ENCODE data around the gene TMEM88. TPM values are rescaled to one million over a fixed set of nuclear protein-coding genes. Genes with fewer than 3 reads are reported as not detected.

The TMEM88 gene
- total and polyA plus RNA-seq, 2 of the 13 experiments (the other 11 are each of a cell fraction or from before 2014, with no cell fraction given): 0.31 to 0.66 TPM

DNA sequence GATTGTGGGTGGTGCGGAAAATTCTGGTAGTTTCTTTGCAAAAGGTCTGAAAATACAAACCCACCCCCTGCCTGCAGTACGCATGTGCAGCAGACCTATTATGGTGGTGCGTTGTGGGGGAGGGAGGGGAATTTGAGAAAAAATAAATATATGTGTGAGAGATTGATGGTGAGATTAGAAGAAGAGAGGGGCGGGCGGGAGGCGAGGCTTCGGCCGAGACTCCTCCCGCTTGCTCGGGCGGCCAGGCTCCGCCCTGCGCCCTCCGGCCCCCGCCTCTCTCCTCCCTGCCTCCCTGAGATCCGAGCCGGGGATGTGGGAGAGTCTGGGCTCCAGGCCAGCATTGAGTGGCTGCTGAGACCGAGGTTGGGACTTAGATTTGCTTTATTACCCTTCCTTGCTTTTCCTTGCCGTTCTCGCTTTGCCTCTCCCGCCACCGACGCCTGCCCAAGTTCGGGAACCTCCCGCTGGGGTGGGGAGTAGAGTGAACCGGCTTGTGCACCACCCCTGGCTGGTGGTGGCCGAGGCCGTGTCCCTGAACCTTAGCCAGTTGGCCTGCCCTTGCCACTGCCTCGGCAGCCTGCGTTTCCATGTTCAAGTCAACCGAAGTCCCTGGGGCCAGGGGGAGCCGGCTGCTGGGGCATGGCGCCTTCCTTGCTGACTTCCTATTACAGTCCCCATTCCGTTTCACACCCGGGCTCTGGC, 32.8 kb downstream of the TMEM88 start (continued):
- TF ChIP-seq, protein P1, sequence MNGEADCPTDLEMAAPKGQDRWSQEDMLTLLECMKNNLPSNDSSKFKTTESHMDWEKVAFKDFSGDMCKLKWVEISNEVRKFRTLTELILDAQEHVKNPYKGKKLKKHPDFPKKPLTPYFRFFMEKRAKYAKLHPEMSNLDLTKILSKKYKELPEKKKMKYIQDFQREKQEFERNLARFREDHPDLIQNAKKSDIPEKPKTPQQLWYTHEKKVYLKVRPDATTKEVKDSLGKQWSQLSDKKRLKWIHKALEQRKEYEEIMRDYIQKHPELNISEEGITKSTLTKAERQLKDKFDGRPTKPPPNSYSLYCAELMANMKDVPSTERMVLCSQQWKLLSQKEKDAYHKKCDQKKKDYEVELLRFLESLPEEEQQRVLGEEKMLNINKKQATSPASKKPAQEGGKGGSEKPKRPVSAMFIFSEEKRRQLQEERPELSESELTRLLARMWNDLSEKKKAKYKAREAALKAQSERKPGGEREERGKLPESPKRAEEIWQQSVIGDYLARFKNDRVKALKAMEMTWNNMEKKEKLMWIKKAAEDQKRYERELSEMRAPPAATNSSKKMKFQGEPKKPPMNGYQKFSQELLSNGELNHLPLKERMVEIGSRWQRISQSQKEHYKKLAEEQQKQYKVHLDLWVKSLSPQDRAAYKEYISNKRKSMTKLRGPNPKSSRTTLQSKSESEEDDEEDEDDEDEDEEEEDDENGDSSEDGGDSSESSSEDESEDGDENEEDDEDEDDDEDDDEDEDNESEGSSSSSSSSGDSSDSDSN (CRISPR knock-in tag; IDR thresholded peaks at IDR 0.05): peak; percentile 88
- peak; percentile 47 for TF ChIP-seq HNRNPLL (IDR thresholded peaks at IDR 0.05; ENCODE audit: low read depth, low read length, poor library complexity, severe bottlenecking)
- TF ChIP-seq, protein P2, sequence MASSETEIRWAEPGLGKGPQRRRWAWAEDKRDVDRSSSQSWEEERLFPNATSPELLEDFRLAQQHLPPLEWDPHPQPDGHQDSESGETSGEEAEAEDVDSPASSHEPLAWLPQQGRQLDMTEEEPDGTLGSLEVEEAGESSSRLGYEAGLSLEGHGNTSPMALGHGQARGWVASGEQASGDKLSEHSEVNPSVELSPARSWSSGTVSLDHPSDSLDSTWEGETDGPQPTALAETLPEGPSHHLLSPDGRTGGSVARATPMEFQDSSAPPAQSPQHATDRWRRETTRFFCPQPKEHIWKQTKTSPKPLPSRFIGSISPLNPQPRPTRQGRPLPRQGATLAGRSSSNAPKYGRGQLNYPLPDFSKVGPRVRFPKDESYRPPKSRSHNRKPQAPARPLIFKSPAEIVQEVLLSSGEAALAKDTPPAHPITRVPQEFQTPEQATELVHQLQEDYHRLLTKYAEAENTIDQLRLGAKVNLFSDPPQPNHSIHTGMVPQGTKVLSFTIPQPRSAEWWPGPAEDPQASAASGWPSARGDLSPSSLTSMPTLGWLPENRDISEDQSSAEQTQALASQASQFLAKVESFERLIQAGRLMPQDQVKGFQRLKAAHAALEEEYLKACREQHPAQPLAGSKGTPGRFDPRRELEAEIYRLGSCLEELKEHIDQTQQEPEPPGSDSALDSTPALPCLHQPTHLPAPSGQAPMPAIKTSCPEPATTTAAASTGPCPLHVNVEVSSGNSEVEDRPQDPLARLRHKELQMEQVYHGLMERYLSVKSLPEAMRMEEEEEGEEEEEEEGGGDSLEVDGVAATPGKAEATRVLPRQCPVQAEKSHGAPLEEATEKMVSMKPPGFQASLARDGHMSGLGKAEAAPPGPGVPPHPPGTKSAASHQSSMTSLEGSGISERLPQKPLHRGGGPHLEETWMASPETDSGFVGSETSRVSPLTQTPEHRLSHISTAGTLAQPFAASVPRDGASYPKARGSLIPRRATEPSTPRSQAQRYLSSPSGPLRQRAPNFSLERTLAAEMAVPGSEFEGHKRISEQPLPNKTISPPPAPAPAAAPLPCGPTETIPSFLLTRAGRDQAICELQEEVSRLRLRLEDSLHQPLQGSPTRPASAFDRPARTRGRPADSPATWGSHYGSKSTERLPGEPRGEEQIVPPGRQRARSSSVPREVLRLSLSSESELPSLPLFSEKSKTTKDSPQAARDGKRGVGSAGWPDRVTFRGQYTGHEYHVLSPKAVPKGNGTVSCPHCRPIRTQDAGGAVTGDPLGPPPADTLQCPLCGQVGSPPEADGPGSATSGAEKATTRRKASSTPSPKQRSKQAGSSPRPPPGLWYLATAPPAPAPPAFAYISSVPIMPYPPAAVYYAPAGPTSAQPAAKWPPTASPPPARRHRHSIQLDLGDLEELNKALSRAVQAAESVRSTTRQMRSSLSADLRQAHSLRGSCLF (CRISPR knock-in tag; IDR thresholded peaks at IDR 0.05; ENCODE audit: borderline replicate concordance): no peak
- TF ChIP-seq, protein P3, sequence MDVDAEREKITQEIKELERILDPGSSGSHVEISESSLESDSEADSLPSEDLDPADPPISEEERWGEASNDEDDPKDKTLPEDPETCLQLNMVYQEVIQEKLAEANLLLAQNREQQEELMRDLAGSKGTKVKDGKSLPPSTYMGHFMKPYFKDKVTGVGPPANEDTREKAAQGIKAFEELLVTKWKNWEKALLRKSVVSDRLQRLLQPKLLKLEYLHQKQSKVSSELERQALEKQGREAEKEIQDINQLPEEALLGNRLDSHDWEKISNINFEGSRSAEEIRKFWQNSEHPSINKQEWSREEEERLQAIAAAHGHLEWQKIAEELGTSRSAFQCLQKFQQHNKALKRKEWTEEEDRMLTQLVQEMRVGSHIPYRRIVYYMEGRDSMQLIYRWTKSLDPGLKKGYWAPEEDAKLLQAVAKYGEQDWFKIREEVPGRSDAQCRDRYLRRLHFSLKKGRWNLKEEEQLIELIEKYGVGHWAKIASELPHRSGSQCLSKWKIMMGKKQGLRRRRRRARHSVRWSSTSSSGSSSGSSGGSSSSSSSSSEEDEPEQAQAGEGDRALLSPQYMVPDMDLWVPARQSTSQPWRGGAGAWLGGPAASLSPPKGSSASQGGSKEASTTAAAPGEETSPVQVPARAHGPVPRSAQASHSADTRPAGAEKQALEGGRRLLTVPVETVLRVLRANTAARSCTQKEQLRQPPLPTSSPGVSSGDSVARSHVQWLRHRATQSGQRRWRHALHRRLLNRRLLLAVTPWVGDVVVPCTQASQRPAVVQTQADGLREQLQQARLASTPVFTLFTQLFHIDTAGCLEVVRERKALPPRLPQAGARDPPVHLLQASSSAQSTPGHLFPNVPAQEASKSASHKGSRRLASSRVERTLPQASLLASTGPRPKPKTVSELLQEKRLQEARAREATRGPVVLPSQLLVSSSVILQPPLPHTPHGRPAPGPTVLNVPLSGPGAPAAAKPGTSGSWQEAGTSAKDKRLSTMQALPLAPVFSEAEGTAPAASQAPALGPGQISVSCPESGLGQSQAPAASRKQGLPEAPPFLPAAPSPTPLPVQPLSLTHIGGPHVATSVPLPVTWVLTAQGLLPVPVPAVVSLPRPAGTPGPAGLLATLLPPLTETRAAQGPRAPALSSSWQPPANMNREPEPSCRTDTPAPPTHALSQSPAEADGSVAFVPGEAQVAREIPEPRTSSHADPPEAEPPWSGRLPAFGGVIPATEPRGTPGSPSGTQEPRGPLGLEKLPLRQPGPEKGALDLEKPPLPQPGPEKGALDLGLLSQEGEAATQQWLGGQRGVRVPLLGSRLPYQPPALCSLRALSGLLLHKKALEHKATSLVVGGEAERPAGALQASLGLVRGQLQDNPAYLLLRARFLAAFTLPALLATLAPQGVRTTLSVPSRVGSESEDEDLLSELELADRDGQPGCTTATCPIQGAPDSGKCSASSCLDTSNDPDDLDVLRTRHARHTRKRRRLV (CRISPR knock-in tag; IDR thresholded peaks at IDR 0.05): 0 out of 2 replicates have a peak, but pooled peaks have one; percentile 67
- TF ChIP-seq, protein P4, sequence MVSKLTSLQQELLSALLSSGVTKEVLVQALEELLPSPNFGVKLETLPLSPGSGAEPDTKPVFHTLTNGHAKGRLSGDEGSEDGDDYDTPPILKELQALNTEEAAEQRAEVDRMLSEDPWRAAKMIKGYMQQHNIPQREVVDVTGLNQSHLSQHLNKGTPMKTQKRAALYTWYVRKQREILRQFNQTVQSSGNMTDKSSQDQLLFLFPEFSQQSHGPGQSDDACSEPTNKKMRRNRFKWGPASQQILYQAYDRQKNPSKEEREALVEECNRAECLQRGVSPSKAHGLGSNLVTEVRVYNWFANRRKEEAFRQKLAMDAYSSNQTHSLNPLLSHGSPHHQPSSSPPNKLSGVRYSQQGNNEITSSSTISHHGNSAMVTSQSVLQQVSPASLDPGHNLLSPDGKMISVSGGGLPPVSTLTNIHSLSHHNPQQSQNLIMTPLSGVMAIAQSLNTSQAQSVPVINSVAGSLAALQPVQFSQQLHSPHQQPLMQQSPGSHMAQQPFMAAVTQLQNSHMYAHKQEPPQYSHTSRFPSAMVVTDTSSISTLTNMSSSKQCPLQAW (CRISPR knock-in tag; IDR thresholded peaks at IDR 0.05): peak; percentile 72; the same call in 1 of the 2 replicates
- TF ChIP-seq RXRB (CRISPR knock-in tag; IDR thresholded peaks at IDR 0.05; ENCODE audit: borderline replicate concordance): peak; percentile 46; the same call in 1 of the 2 replicates
- TF ChIP-seq, protein P5, sequence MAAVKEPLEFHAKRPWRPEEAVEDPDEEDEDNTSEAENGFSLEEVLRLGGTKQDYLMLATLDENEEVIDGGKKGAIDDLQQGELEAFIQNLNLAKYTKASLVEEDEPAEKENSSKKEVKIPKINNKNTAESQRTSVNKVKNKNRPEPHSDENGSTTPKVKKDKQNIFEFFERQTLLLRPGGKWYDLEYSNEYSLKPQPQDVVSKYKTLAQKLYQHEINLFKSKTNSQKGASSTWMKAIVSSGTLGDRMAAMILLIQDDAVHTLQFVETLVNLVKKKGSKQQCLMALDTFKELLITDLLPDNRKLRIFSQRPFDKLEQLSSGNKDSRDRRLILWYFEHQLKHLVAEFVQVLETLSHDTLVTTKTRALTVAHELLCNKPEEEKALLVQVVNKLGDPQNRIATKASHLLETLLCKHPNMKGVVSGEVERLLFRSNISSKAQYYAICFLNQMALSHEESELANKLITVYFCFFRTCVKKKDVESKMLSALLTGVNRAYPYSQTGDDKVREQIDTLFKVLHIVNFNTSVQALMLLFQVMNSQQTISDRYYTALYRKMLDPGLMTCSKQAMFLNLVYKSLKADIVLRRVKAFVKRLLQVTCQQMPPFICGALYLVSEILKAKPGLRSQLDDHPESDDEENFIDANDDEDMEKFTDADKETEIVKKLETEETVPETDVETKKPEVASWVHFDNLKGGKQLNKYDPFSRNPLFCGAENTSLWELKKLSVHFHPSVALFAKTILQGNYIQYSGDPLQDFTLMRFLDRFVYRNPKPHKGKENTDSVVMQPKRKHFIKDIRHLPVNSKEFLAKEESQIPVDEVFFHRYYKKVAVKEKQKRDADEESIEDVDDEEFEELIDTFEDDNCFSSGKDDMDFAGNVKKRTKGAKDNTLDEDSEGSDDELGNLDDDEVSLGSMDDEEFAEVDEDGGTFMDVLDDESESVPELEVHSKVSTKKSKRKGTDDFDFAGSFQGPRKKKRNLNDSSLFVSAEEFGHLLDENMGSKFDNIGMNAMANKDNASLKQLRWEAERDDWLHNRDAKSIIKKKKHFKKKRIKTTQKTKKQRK (IDR thresholded peaks at IDR 0.05; ENCODE audit: low read length): no peak
- no peak; the same call in 1 of the 2 replicates for TF ChIP-seq ZFP90 (CRISPR knock-in tag; IDR thresholded peaks at IDR 0.05; ENCODE audit: borderline replicate concordance)
- TF ChIP-seq ZNF747 (CRISPR knock-in tag; IDR thresholded peaks at IDR 0.05; ENCODE audit: borderline replicate concordance): no peak

All from HepG2 (cell line).